GM20431 (cell line): ENCODE results near the gene AKNA.

ENCODE experiments used
- in situ Hi-C: fragments of 300-500 bp; cut with MseI, MboI; formaldehyde crosslinking; loops from one replicate; pipeline ENCODE4 v1.15.0; 2020; ENCODE audit warnings: low sequenced_read_pairs; ENCODE audit not compliant: unreplicated experiment

Gene AKNA

GRCh38 chr9:114314881-114315722 is 72.7 kb downstream of the AKNA start:
- in situ Hi-C loops: no loop called here

GRCh38 chr9:114314256-114314867 is 73.4 kb downstream of the AKNA start:
- in situ Hi-C loops: no loop called here

GRCh38 chr9:114313186-114313585 is 74.6 kb downstream of the AKNA start:
- in situ Hi-C loops: no loop called here

GRCh38 chr9:114312513-114312875 is 75.3 kb downstream of the AKNA start:
- in situ Hi-C loops: no loop called here

GRCh38 chr9:114311571-114312512 is 75.9 kb downstream of the AKNA start:
- in situ Hi-C loops: no loop called here

- in situ Hi-C loops: no loop called here
Observed at GRCh38 chr9:114310471-114311450, 77.0 kb downstream of the AKNA start.

GRCh38 chr9:114309096-114309495 is 78.7 kb downstream of the AKNA start:
- in situ Hi-C loops: no loop called here

- in situ Hi-C loops: no loop called here
Observed at GRCh38 chr9:114308361-114308950, 79.3 kb downstream of the AKNA start.

- in situ Hi-C loops: no loop called here
Observed at GRCh38 chr9:114307899-114308267, 79.9 kb downstream of the AKNA start.

GRCh38 chr9:114304416-114305188 is 83.2 kb downstream of the AKNA start:
- in situ Hi-C loops: no loop called here

- in situ Hi-C loops: no loop called here
Observed at GRCh38 chr9:114303977-114304376, 83.8 kb downstream of the AKNA start.

GRCh38 chr9:114303571-114303970 is 84.2 kb downstream of the AKNA start:
- in situ Hi-C loops: no loop called here

GRCh38 chr9:114302727-114303126 is 85.1 kb downstream of the AKNA start:
- in situ Hi-C loops: no loop called here

GRCh38 chr9:114301798-114302565 is 85.8 kb downstream of the AKNA start:
- in situ Hi-C loops: no loop called here

GRCh38 chr9:114300846-114301797 is 86.7 kb downstream of the AKNA start:
- in situ Hi-C loops: no loop called here

- in situ Hi-C loops: no loop called here
Observed at GRCh38 chr9:114300153-114300845, 87.5 kb downstream of the AKNA start.
